HCT116 (cell line): ENCODE measurements around the gene ZNF670. TPM values are rescaled to one million over a fixed set of nuclear protein-coding genes. Genes with fewer than 3 reads are reported as not detected.

ENCODE experiments used
- ATAC-seq: fragments of 200-7000 bp; cut with Tn5 transposase; 2 replicates; pipeline ENCODE4 v1.9.1; 2020; ENCODE audit warnings: mild to moderate bottlenecking, moderate library complexity
- BruUV-seq: library from RNA; stranded (reverse); fragments of 400-500 nt; replicated peaks from 2 replicates; lab custom pipeline; 2021; lab: Mats Ljungman, UMichigan
- CTCF ChIA-PET: fragments of 300-600 bp; sonication (Branson Sonifier 250); formaldehyde crosslinking; loops from one replicate; lab custom pipeline; 2021; ENCODE audit warnings: antibody characterized with exemption; lab: Charles Lee
- POLR2A ChIA-PET: fragments of 300-600, 350-600 bp; sonication (Branson Sonifier 250); formaldehyde crosslinking; loops from one replicate; lab custom pipeline; 2021; ENCODE audit warnings: antibody characterized with exemption; lab: Charles Lee
- RAD21 ChIA-PET, 2 experiments: fragments of 300-600 bp; sonication (Branson Sonifier 250); formaldehyde crosslinking; loops; one replicate each; lab custom pipeline; 2023; ENCODE audit warnings: low total read pairs in 2 of 2; ENCODE audit not compliant: uncharacterized antibody in 2 of 2, unreplicated experiment in 2 of 2, low non-redundant PET in 1 of 2; lab: Charles Lee
- DNase-seq: peaks from one replicate; pipeline ENCODE4 v3.0.0-alpha.2; 2010; ENCODE audit warnings: low read depth, low spot score
- H2AFZ ChIP-seq: fragments of 200-600 bp; shearing (Covaris generic), sonication (generic); 2 replicates; pipeline ENCODE4 v1.6.1; 2017; ENCODE audit warnings: low read depth, mixed run types, mixed read lengths, antibody characterized with exemption, low read length; ENCODE audit not compliant: poor library complexity, severe bottlenecking
- H3K27ac ChIP-seq: 2 replicates; pipeline ENCODE4 v1.5.1; 2012; ENCODE audit warnings: low read depth, low read length
- H3K27me3 ChIP-seq: fragments of 200-600 bp; sonication (generic); 2 replicates; pipeline ENCODE4 v1.6.1; 2016; ENCODE audit warnings: mixed run types, low read length, mixed read lengths; ENCODE audit not compliant: insufficient read depth
- H3K36me3 ChIP-seq, 2 experiments: fragments of 200-500 bp in 1 of 2; fragments of 200-600 bp in 1 of 2; sonication (Bioruptor generic) in 1 of 2; sonication (generic) in 1 of 2; 2 replicates each; pipeline versions ENCODE4 v1.5.1 to v1.6.1; 2014 to 2016; ENCODE audit warnings: low read length in 2 of 2, inconsistent platforms in 1 of 2, mixed read lengths in 1 of 2, mixed run types in 1 of 2; ENCODE audit not compliant: insufficient read depth in 2 of 2, control insufficient read depth in 1 of 2
- H3K4me1 ChIP-seq, 2 experiments: fragments of 200-600 bp in 1 of 2; sonication (generic) in 1 of 2; 2 replicates each; pipeline versions ENCODE4 v1.5.1 to v1.6.1; 2012 to 2017; ENCODE audit warnings: low read length in 2 of 2, inconsistent platforms in 1 of 2, mild to moderate bottlenecking in 1 of 2, mixed read lengths in 1 of 2, mixed run types in 1 of 2, moderate library complexity in 1 of 2; ENCODE audit not compliant: insufficient read depth in 2 of 2, control insufficient read depth in 1 of 2
- H3K4me2 ChIP-seq: fragments of 200-600 bp; sonication (generic); 2 replicates; pipeline ENCODE4 v1.6.1; 2017; ENCODE audit warnings: mixed run types, low read length, mixed read lengths
- H3K4me3 ChIP-seq, 2 experiments: fragments of 200-600 bp in 1 of 2; sonication (generic) in 1 of 2; replicated peaks in 1 of 2; 2 replicates each; pipeline ENCODE4 v1.5.1; 2011 to 2016; ENCODE audit warnings: low read length in 2 of 2, control low read depth in 1 of 2, low read depth in 1 of 2, mild to moderate bottlenecking in 1 of 2, mixed read lengths in 1 of 2, mixed run types in 1 of 2
- H3K79me2 ChIP-seq: fragments of 200-600 bp; sonication (generic); 2 replicates; pipeline ENCODE4 v1.6.1; 2017; ENCODE audit warnings: mild to moderate bottlenecking, mixed run types, low read length, moderate library complexity, mixed read lengths; ENCODE audit not compliant: insufficient read depth
- H3K9ac ChIP-seq: fragments of 200-600 bp; sonication (generic); 2 replicates; pipeline ENCODE4 v1.6.1; 2016; ENCODE audit warnings: low read length, mixed read lengths
- H3K9me2 ChIP-seq: fragments of 200-600 bp; sonication (generic), shearing (Covaris generic); 2 replicates; pipeline ENCODE4 v1.6.1; 2017; ENCODE audit warnings: mixed run types, mild to moderate bottlenecking, moderate library complexity; ENCODE audit not compliant: insufficient read depth
- H3K9me3 ChIP-seq, 2 experiments: fragments of 200-500 bp in 1 of 2; fragments of 200-600 bp in 1 of 2; sonication (Bioruptor generic) in 1 of 2; sonication (generic) in 1 of 2; 2 replicates each; pipeline ENCODE4 v1.6.1; 2014 to 2017; ENCODE audit warnings: low read length in 2 of 2, mixed read lengths in 2 of 2, inconsistent platforms in 1 of 2, low read depth in 1 of 2, mild to moderate bottlenecking in 1 of 2, mixed run types in 1 of 2, moderate library complexity in 1 of 2; ENCODE audit not compliant: control insufficient read depth in 1 of 2, insufficient read depth in 1 of 2
- H4K20me1 ChIP-seq: fragments of 200-600 bp; sonication (generic), shearing (Covaris generic); 2 replicates; pipeline ENCODE4 v1.6.1; 2017; ENCODE audit warnings: mixed run types, mild to moderate bottlenecking, moderate library complexity; ENCODE audit not compliant: insufficient read depth
- CEBPB ChIP-seq: IDR thresholded peaks from 2 replicates; pipeline ENCODE4 v1.6.1; 2012; ENCODE audit warnings: low read depth
- EGR1 ChIP-seq: IDR thresholded peaks from 2 replicates; pipeline ENCODE4 v1.6.1; 2012; ENCODE audit warnings: low read depth
- ELF1 ChIP-seq: IDR thresholded peaks from 2 replicates; pipeline ENCODE4 v1.6.1; 2012; ENCODE audit warnings: low read depth, borderline replicate concordance
- EZH2 ChIP-seq: fragments of 200-600 bp; sonication (generic); IDR thresholded peaks from 2 replicates; pipeline ENCODE4 v1.6.1; 2017; ENCODE audit warnings: antibody characterized with exemption, mixed run types
- POLR2A ChIP-seq: IDR thresholded peaks from 2 replicates; pipeline ENCODE4 v1.7.0; 2011; ENCODE audit warnings: borderline replicate concordance; ENCODE audit not compliant: insufficient read depth, insufficient read length; ENCODE audit errors: extremely low read depth
- SP1 ChIP-seq: IDR thresholded peaks from 2 replicates; pipeline ENCODE4 v1.6.1; 2012; ENCODE audit warnings: low read depth
- SRF ChIP-seq: IDR thresholded peaks from 2 replicates; pipeline ENCODE4 v1.6.1; 2012; ENCODE audit warnings: low read depth
- TCF7L2 ChIP-seq: IDR thresholded peaks from 2 replicates; pipeline ENCODE4 v1.7.0; 2011; ENCODE audit warnings: borderline replicate concordance, inconsistent platforms; ENCODE audit not compliant: insufficient read depth, insufficient read length; ENCODE audit errors: extremely low read depth
- YY1 ChIP-seq: IDR thresholded peaks from 2 replicates; pipeline ENCODE4 v1.6.1; 2011; ENCODE audit warnings: low read length, low read depth, moderate library complexity, mild to moderate bottlenecking; ENCODE audit not compliant: insufficient replicate concordance; ENCODE audit errors: extremely low read depth
- intact Hi-C: fragments of 100-400 bp; cut with micrococcal nuclease; formaldehyde crosslinking; loops from 2 replicates; pipeline ENCODE4 v1.10.0; 2022
- total RNA-seq: library from RNA; stranded (reverse); gene quantifications from one replicate; pipeline ENCODE4 v1.2.1, GENCODE V29; 2021; ENCODE audit not compliant: unreplicated experiment
- TF ChIP-seq, protein P1 (sequence below), 3 experiments: fragments of 200-600 bp in 1 of 3; sonication (generic) in 1 of 3; IDR thresholded peaks in 2 of 3; conservative IDR thresholded peaks in 1 of 3; 2 replicates each; pipeline ENCODE4 v1.5.1; 2012 to 2017; ENCODE audit warnings: low read depth in 2 of 3, low read length in 2 of 3, antibody characterized with exemption in 1 of 3, borderline replicate concordance in 1 of 3, control low read depth in 1 of 3, mild to moderate bottlenecking in 1 of 3, mixed read lengths in 1 of 3, mixed run types in 1 of 3, moderate library complexity in 1 of 3; ENCODE audit not compliant: insufficient read depth in 1 of 3

Gene ZNF670
- total RNA-seq, 1 experiment from 2014 or later, result 6.9 TPM

DNA sequence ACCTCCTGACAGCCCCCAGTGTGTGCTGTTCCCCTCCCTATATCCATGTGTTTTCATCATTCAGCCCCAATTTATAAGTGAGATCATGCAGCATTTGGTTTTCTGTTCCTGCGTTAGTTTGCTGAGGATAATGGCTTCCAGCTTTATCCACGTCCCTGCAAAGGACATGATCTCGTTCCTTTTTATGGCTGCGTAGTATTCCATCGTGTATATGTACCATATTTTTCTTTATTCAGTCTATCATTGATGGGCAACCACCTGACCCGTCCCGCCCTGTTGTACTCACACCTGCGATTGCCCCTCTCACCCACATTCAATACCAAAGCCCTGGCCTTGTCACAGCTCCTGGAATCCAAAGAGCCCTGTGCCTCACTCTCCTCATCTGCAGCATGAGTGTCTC lies 6.2 kb upstream of the ZNF670 start:
- Histone ChIP-seq H3K9ac (no peak overlapping the region), H3K27ac (no peak overlapping the region), H3K79me2 (no peaks in the 10 kb centered on the region), H3K4me1 (no peaks in the 10 kb centered on the region), H3K4me2 (no peak overlapping the region), H3K9me2 (no peaks in the 10 kb centered on the region), H3K9me3 (no peaks in the 10 kb centered on the region), H2AFZ (no peak overlapping the region), H3K27me3 (no peaks in the 10 kb centered on the region), H3K36me3 (no peaks in the 10 kb centered on the region), H4K20me1 (no peaks in the 10 kb centered on the region), H3K4me3 (no peak overlapping the region)
- ChIA-PET CTCF (no interaction called here), POLR2A (no interaction called here), RAD21 (no interaction called here)
- TF ChIP-seq, protein P1, sequence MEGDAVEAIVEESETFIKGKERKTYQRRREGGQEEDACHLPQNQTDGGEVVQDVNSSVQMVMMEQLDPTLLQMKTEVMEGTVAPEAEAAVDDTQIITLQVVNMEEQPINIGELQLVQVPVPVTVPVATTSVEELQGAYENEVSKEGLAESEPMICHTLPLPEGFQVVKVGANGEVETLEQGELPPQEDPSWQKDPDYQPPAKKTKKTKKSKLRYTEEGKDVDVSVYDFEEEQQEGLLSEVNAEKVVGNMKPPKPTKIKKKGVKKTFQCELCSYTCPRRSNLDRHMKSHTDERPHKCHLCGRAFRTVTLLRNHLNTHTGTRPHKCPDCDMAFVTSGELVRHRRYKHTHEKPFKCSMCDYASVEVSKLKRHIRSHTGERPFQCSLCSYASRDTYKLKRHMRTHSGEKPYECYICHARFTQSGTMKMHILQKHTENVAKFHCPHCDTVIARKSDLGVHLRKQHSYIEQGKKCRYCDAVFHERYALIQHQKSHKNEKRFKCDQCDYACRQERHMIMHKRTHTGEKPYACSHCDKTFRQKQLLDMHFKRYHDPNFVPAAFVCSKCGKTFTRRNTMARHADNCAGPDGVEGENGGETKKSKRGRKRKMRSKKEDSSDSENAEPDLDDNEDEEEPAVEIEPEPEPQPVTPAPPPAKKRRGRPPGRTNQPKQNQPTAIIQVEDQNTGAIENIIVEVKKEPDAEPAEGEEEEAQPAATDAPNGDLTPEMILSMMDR (IDR thresholded peaks at IDR 0.05 in 2 of 3, conservative IDR thresholded peaks at IDR 0.05 in 1 of 3; ENCODE audit: borderline replicate concordance in 1 of 3, insufficient read depth in 1 of 3, low read depth in 2 of 3, low read length in 2 of 3), result no peak
- TF ChIP-seq EGR1 (no peak), TCF7L2 (no peak), EZH2 (no peak), SRF (no peak), ELF1 (no peak), YY1 (no peak), POLR2A (no peak), CEBPB (no peak), SP1 (no peak)
- ATAC-seq, result no peak
- intact Hi-C loops, result no loop called here
- DNase-seq, result no peak
- no TSS peak for BruUV-seq
